ENCODE measurements around the gene C19orf81.

- no peak for TF ChIP-seq POLR2A (IDR thresholded peaks at IDR 0.05)
- TF ChIP-seq CTCF (IDR thresholded peaks at IDR 0.05) = no peak
These were observed 53.1 kb downstream of the C19orf81 start for GRCh38 chr19:50702158-50702870.
